Progenitor cell of endocrine pancreas (in vitro differentiated cells): ENCODE measurements around the gene RSPO3. TPM values are rescaled to one million over a fixed set of nuclear protein-coding genes. Genes with fewer than 3 reads are reported as not detected.

Experiments
- DNase-seq: peaks from one replicate; pipeline ENCODE4 v3.0.0; 2021; ENCODE audit warnings: low spot score; ENCODE audit not compliant: unreplicated experiment
- H3K27ac Mint-ChIP-seq: 2 replicates; pipeline ENCODE4 v1.8.0; 2021; ENCODE audit warnings: mild to moderate bottlenecking, moderate library complexity, mixed read lengths
- H3K27me3 Mint-ChIP-seq: 2 replicates; pipeline ENCODE4 v1.8.0; 2021; ENCODE audit warnings: mixed read lengths
- H3K36me3 Mint-ChIP-seq: 2 replicates; pipeline ENCODE4 v1.8.0; 2022; ENCODE audit warnings: mixed read lengths; ENCODE audit not compliant: insufficient read depth
- H3K4me1 Mint-ChIP-seq: 2 replicates; pipeline ENCODE4 v1.8.0; 2021; ENCODE audit warnings: low read depth, mixed read lengths
- H3K4me3 Mint-ChIP-seq: 2 replicates; pipeline ENCODE4 v1.8.0; 2021; ENCODE audit warnings: low read depth, mild to moderate bottlenecking, moderate library complexity, mixed read lengths
- H3K9me3 Mint-ChIP-seq: 2 replicates; pipeline ENCODE4 v1.8.0; 2021; ENCODE audit warnings: low read depth, mixed read lengths
- total RNA-seq: library from RNA; stranded (reverse); gene quantifications from 2 replicates; pipeline ENCODE4 v1.2.1, GENCODE V29; 2021
- TF ChIP-seq, protein P1 (sequence below): fragments of 200-600 bp; sonication (generic); IDR thresholded peaks from one replicate; pipeline ENCODE4 v1.5.0; 2021; ENCODE audit warnings: antibody characterized with exemption, mild to moderate bottlenecking; ENCODE audit not compliant: unreplicated experiment

Gene RSPO3
- total RNA-seq, 1 donor from 2014 or later, result 0.43 TPM

DNA sequence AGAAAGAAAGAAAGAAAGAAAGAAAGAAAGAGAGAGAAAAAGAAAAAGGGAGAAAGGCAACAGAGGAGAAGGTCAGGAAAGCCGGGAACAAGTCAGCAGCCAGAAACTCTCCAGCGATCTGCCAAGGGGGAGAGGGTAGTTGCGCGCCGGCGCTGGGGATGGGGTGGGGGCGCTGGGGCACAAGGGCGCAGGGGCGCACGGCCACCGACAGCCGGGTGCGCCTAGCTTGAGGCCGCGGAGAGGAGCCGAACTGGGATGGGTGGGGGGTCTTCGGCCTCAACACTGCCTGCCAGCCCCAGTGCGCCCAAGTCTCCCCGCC, 533 bp upstream of the RSPO3 start:
- Mint-ChIP-seq H3K36me3 (no peaks in the 10 kb centered on the region), H3K27ac (no peak overlapping the region)
- TF ChIP-seq, protein P1, sequence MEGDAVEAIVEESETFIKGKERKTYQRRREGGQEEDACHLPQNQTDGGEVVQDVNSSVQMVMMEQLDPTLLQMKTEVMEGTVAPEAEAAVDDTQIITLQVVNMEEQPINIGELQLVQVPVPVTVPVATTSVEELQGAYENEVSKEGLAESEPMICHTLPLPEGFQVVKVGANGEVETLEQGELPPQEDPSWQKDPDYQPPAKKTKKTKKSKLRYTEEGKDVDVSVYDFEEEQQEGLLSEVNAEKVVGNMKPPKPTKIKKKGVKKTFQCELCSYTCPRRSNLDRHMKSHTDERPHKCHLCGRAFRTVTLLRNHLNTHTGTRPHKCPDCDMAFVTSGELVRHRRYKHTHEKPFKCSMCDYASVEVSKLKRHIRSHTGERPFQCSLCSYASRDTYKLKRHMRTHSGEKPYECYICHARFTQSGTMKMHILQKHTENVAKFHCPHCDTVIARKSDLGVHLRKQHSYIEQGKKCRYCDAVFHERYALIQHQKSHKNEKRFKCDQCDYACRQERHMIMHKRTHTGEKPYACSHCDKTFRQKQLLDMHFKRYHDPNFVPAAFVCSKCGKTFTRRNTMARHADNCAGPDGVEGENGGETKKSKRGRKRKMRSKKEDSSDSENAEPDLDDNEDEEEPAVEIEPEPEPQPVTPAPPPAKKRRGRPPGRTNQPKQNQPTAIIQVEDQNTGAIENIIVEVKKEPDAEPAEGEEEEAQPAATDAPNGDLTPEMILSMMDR, result no peak

DNA sequence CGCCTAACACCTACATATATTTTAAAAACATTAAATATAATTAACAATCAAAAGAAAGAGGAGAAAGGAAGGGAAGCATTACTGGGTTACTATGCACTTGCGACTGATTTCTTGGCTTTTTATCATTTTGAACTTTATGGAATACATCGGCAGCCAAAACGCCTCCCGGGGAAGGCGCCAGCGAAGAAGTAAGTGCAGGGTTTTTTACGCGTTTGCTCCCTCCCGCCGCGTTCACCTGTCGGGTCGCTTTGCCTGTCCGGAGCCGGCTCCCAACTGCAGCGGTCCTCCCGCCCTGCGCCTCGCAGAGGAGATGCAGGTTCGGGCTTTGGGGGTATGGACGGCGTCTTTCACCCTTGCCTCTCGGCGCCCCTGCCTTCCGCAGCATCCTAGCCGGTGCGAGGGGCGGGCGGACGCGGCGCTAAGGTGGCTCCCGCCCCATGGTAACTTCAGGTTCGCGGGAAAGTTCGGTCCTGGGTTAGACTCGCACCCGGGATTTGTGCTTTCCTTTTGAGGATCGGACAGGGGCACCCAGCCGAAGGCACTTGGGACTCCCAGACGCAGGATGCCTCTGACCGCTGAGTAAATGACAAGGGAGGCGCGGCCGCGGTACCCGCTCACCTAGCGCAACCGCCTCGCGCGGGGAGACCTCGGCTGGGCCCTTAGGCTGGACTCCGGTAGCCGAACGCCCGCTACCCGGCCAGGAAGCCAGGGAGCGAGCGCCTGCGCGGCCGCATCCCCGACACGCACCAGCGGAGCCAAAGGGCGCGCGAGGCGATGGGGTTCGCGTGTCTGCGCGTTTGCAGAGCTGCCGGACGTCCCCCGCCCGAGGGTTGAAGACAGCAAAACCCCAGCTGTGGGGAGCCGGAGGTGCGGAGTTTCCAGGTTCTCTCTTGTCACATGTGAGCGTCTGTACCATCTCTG, 891 bp downstream of the RSPO3 start:
- H3K4me1 Mint-ChIP-seq, result peaks cover 7% of the 10 kb centered on the region
- no peaks in the 10 kb centered on the region for H3K9me3 Mint-ChIP-seq
- H3K27me3 Mint-ChIP-seq, result peaks cover 92% of the 10 kb centered on the region
- peak overlapping the region; percentile 70 for H3K4me3 Mint-ChIP-seq
- DNase-seq, result peak; percentile 22
- H3K27ac Mint-ChIP-seq, result no peak overlapping the region
- no peaks in the 10 kb centered on the region for H3K36me3 Mint-ChIP-seq
- TF ChIP-seq, protein P1, result no peak

More for the DNA sequence above, 533 bp upstream of the RSPO3 start:
- no peaks in the 10 kb centered on the region for H3K9me3 Mint-ChIP-seq
- peak overlapping the region; percentile 50 for H3K4me3 Mint-ChIP-seq
- no peak for DNase-seq
- H3K27me3 Mint-ChIP-seq, result peaks cover 92% of the 10 kb centered on the region
- H3K4me1 Mint-ChIP-seq, result peaks cover 7% of the 10 kb centered on the region

DNA sequence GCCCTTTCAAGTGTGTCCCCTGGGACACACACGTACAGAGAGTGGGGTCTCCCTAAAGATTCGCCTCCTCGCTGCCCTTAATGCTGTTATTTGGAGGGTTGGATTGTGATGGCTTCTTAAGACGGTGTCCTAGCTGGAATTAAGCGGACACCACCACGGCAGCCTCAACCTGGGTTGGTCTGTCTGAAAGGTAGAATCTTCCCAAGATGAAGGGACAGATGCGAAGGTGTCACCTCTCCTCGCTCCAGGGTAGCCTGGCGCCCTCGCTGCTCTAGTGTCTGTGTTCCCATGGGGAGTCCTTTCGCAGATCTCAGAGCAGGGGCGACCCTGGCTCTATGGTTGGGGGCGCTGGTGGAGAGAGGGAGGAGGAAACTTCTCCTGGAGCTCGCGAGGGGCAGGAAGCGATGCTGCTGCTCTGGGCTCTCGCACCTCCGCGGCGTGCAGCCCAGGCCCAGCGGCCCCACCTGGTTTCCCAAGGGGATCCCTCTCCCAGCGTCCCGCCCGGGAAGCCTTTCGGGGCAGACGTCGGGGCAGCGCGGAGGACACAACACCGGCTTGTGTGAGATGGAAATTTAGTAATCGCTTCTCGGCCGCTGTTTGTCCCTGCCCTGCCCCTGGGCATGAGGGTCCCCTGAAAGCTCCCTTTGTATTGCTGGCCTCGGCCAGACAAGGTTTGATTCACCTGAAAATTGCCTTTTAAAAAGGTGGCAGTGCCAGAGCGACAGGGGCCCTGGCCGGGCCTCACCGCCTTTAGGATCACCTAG, 1.7 kb downstream of the RSPO3 start:
- TF ChIP-seq, protein P1, result no peak
- Mint-ChIP-seq H3K27me3 (peaks cover 86% of the 10 kb centered on the region), H3K9me3 (no peaks in the 10 kb centered on the region), H3K4me3 (peak overlapping the region; percentile 66), H3K27ac (no peak overlapping the region), H3K4me1 (peaks cover 7% of the 10 kb centered on the region), H3K36me3 (no peaks in the 10 kb centered on the region)
- DNase-seq, result peak; percentile 18

DNA sequence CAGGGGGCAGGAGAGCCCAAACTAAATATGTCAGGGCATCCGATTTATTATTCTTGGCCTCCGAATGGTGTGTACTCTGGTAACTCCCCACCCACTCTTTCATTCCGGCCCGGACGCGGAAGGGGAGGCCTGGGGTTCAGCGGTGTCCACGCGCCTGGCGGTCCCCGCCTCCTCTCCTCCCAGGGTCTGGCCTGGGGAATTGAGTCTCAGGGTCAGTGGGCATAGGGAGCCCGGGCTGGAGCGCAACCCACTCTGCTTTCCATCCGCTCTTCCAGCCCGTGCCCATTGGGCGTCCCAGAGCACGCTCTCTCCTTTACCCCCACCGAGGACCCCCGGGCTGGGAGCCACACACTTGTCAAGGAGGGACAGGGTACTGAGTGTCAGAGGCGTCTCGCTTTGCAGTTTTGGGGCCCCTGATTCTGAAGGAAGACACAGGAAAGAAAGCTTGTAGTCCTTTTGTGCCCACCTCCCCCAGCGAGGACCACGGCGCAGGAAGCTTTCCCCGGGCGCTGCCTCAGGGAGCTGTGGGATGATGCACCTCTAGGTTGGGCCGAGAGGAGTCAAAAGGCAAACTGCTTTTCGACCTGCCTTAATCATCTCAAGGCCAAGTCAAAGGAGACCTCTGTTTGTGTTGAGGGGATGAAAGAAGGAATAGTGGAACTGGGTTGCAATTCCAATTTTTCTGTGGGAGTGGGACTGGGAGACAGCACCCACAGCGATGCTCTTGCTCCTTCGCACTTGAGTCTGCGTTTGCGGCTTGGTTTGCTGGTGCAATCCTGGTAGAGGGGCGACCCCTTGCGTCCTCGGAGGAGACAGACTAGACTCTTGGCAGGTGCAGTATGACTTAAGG, 2.5 kb downstream of the RSPO3 start:
- peaks cover 7% of the 10 kb centered on the region for H3K4me1 Mint-ChIP-seq
- H3K9me3 Mint-ChIP-seq, result no peaks in the 10 kb centered on the region
- H3K27me3 Mint-ChIP-seq, result peaks cover 83% of the 10 kb centered on the region
- TF ChIP-seq, protein P1, result peak; percentile 95
- no peaks in the 10 kb centered on the region for H3K36me3 Mint-ChIP-seq
- no peak overlapping the region for H3K27ac Mint-ChIP-seq
- peak overlapping the region; percentile 29 for H3K4me3 Mint-ChIP-seq
- peak; percentile 82 for DNase-seq

- H3K4me1 Mint-ChIP-seq, result peaks cover 7% of the 10 kb centered on the region
- no peak overlapping the region for H3K4me3 Mint-ChIP-seq
- H3K9me3 Mint-ChIP-seq, result no peaks in the 10 kb centered on the region
- TF ChIP-seq, protein P1, result no peak
- no peaks in the 10 kb centered on the region for H3K36me3 Mint-ChIP-seq
- no peak overlapping the region for H3K27ac Mint-ChIP-seq
- H3K27me3 Mint-ChIP-seq, result peaks cover 83% of the 10 kb centered on the region
- no peak for DNase-seq
Observed at GRCh38 chr6:127121637-127121960, 3.1 kb downstream of the RSPO3 start.
